GM13977 (cell line): ENCODE measurements around the gene SNX24.

ENCODE experiments used
- DNase-seq: peaks from one replicate; pipeline ENCODE4 v3.0.0; 2012; ENCODE audit warnings: low spot score
- CTCF ChIP-seq: IDR thresholded peaks from 2 replicates; pipeline ENCODE4 v1.5.1; 2012; ENCODE audit warnings: mild to moderate bottlenecking, control low read depth; ENCODE audit not compliant: insufficient read depth; ENCODE audit errors: extremely low read depth, missing control alignments
- in situ Hi-C: fragments of 300-500 bp; cut with MboI; formaldehyde crosslinking; loops from one replicate; pipeline ENCODE4 v1.12.0; 2022; ENCODE audit warnings: low sequenced_read_pairs, low pct_unique_long_range_greater_than_20kb, mixed read lengths, inconsistent platforms; ENCODE audit not compliant: unreplicated experiment

The SNX24 gene

GRCh38 chr5:123044926-123045617 is 199.7 kb downstream of the SNX24 start:
- no peak for DNase-seq
- in situ Hi-C loops: no loop called here
- no peak for TF ChIP-seq CTCF

- DNase-seq: no peak
- no peak for TF ChIP-seq CTCF
- in situ Hi-C loops: no loop called here
Observed at GRCh38 chr5:123046222-123046621, 200.8 kb downstream of the SNX24 start.

- TF ChIP-seq CTCF: no peak
- in situ Hi-C loops: no loop called here
- no peak for DNase-seq
Observed at GRCh38 chr5:123047706-123048105, 202.3 kb downstream of the SNX24 start.

- no peak for DNase-seq
- TF ChIP-seq CTCF: no peak
- in situ Hi-C loops: no loop called here
Observed at GRCh38 chr5:123051206-123051605, 205.8 kb downstream of the SNX24 start.
